ENCODE results near the gene TBC1D3B. TPM values are rescaled to one million over a fixed set of nuclear protein-coding genes. Genes with fewer than 3 reads are reported as not detected.
A peak's percentile ranks its signal among the peaks of the same experiment; 100 is the strongest.

TBC1D3B gene
- total and polyA plus RNA-seq, 10 of the 15 experiments (the other 5 are each of a cell fraction or from before 2014, with no cell fraction given), result 0.67 to 8.5 (median 1.7) TPM; not detected in 2

GRCh38 chr17:36185416-36185815, 9.0 kb upstream of the TBC1D3B start:
- no peaks in the 10 kb centered on the region for H3K36me3 ChIP-seq (ENCODE audit: control insufficient read depth in 2 of 2, insufficient read depth in 2 of 2, low read length in 1 of 2)
- no peak for DNase-seq (ENCODE audit: low read depth, low spot score)
- H4K20me1 ChIP-seq (ENCODE audit: control insufficient read depth, insufficient read depth), result no peaks in the 10 kb centered on the region
- ATAC-seq, result no peak
- no TSS peak for BruUV-seq (replicated peaks)
- RAD21 ChIA-PET (ENCODE audit: unreplicated experiment), result no interaction called here
- no peak for FAIRE-seq
- in situ Hi-C loops (cut with MboI), result no loop called here
- H3K4me2 ChIP-seq (ENCODE audit: control insufficient read depth, insufficient read depth), result no peak overlapping the region
- TF ChIP-seq ZBTB40 (IDR thresholded peaks at IDR 0.05; ENCODE audit: borderline replicate concordance) (peak; percentile 51; the same call in 1 of the 2 replicates), CEBPB (IDR thresholded peaks at IDR 0.05; ENCODE audit: borderline replicate concordance in 1 of 2, low read depth in 2 of 2, low read length in 2 of 2) (no peak)
- no peaks in the 10 kb centered on the region for H3K79me2 ChIP-seq (ENCODE audit: control insufficient read depth, insufficient read depth, low read length)
- no peaks in the 10 kb centered on the region for H3K9me3 ChIP-seq (replicated peaks; ENCODE audit: control insufficient read depth, insufficient read depth, low read length)
- no peak overlapping the region for H3K27ac ChIP-seq (ENCODE audit: control insufficient read depth, insufficient read depth)
- no peak overlapping the region for H2AFZ ChIP-seq (ENCODE audit: control insufficient read depth, low read depth, low read length)
- CTCF ChIA-PET, result no interaction called here
- WGBS (ENCODE audit: insufficient coverage, insufficient replicate concordance, low lambda C conversion rate, missing lambda C conversion rate), result 50% methylated on average over 2 of the region's 2 CpGs
- POLR2A ChIA-PET, result no interaction called here
- no peaks in the 10 kb centered on the region for H3K27me3 ChIP-seq (replicated peaks in 1 of 2; ENCODE audit: control insufficient read depth in 2 of 2, insufficient read depth in 2 of 2, low read length in 1 of 2)
- H3K9ac ChIP-seq (ENCODE audit: control insufficient read depth, insufficient read depth, low read length), result no peak overlapping the region
- intact Hi-C loops (cut with micrococcal nuclease; ENCODE audit: unreplicated experiment), result no loop called here
- H3K4me1 ChIP-seq (ENCODE audit: control insufficient read depth, insufficient read depth, low read length), result peaks cover 6% of the 10 kb centered on the region; the same call in 1 of the 2 replicates
- SMC1A ChIA-PET (ENCODE audit: uncharacterized antibody, unreplicated experiment), result no interaction called here
- H3K4me3 ChIP-seq, result no peak overlapping the region
